ENCODE measurements around the gene IFT20. TPM values are rescaled to one million over a fixed set of nuclear protein-coding genes. Genes with fewer than 3 reads are reported as not detected.
A peak's percentile ranks its signal among the peaks of the same experiment; 100 is the strongest.
"Not testable (repeated sequence)": the region's sequence is repeated elsewhere in the genome, so short reads cannot be mapped to it uniquely, and the experiment has no call there.

The IFT20 gene
- total RNA-seq, 6 experiments from 2014 or later = 47.9 to 63.0 (median 50.9) TPM

- no peak for TF ChIP-seq CTCF (IDR thresholded peaks at IDR 0.05)
- Mint-ChIP-seq H3K36me3 (ENCODE audit: low read depth) (no peaks in the 10 kb centered on the region), H3K4me1 (ENCODE audit: low read depth) (no peaks in the 10 kb centered on the region; the same call in 1 of the 2 replicates), H3K9me3 (no peaks in the 10 kb centered on the region), H3K27ac (no peak overlapping the region), H3K27me3 (ENCODE audit: insufficient read depth) (peaks cover 5% of the 10 kb centered on the region), H3K4me3 (no peak overlapping the region)
- DNase-seq = no peak
Observed at GRCh38 chr17:28293994-28294393, 41.3 kb downstream of the IFT20 start.

- H3K4me1 Mint-ChIP-seq (ENCODE audit: low read depth); H3K9me3 Mint-ChIP-seq; H3K4me3 Mint-ChIP-seq; H3K27me3 Mint-ChIP-seq (ENCODE audit: insufficient read depth); DNase-seq; H3K27ac Mint-ChIP-seq; H3K36me3 Mint-ChIP-seq (ENCODE audit: low read depth): not testable (repeated sequence)
Observed at GRCh38 chr17:28292878-28293277, 42.4 kb downstream of the IFT20 start.

GRCh38 chr17:28291780-28292330, 43.4 kb downstream of the IFT20 start:
- Mint-ChIP-seq H3K27ac (no peak overlapping the region), H3K4me1 (ENCODE audit: low read depth) (no peaks in the 10 kb centered on the region; the same call in 1 of the 2 replicates), H3K27me3 (ENCODE audit: insufficient read depth) (peaks cover 5% of the 10 kb centered on the region), H3K4me3 (no peak overlapping the region), H3K36me3 (ENCODE audit: low read depth) (no peaks in the 10 kb centered on the region), H3K9me3 (no peaks in the 10 kb centered on the region)
- DNase-seq = no peak
- TF ChIP-seq CTCF (IDR thresholded peaks at IDR 0.05) = no peak

- peaks cover 5% of the 10 kb centered on the region for H3K27me3 Mint-ChIP-seq (ENCODE audit: insufficient read depth)
- H3K27ac Mint-ChIP-seq = no peak overlapping the region
- no peaks in the 10 kb centered on the region for H3K4me1 Mint-ChIP-seq (ENCODE audit: low read depth)
- no peak overlapping the region for H3K4me3 Mint-ChIP-seq
- H3K36me3 Mint-ChIP-seq (ENCODE audit: low read depth) = no peaks in the 10 kb centered on the region
- DNase-seq = no peak
- TF ChIP-seq CTCF (IDR thresholded peaks at IDR 0.05) = no peak
- H3K9me3 Mint-ChIP-seq = no peaks in the 10 kb centered on the region
Observed at GRCh38 chr17:28290703-28291102, 44.6 kb downstream of the IFT20 start.

DNA sequence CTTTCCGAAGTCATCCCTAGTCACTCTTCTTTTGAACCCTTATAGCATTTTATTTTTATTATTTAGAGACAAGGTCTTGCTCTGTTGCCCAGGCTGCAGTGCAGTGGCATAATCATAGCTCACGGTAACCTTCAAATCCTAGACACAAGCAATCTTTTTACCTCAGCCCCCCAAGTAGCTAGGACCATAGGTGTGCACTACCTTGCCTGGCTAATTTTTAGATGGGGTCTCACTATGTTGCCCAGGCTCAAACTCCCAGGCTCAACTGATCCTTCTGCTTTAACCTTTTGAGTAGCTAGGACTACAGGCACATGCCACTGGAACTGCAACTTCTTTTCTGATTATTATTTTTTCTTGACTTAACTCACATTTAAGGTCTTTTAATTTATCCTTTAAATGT, 49.3 kb downstream of the IFT20 start:
- Mint-ChIP-seq H3K4me1 (ENCODE audit: low read depth) (peaks cover 30% of the 10 kb centered on the region), H3K36me3 (ENCODE audit: low read depth) (no peaks in the 10 kb centered on the region), H3K27ac (no peak overlapping the region), H3K4me3 (no peak overlapping the region), H3K27me3 (ENCODE audit: insufficient read depth) (peaks cover 2% of the 10 kb centered on the region; the same call in 1 of the 2 replicates), H3K9me3 (no peaks in the 10 kb centered on the region)
- no peak for DNase-seq
- no peak for TF ChIP-seq CTCF (IDR thresholded peaks at IDR 0.05)

GRCh38 chr17:28282596-28282995, 52.7 kb downstream of the IFT20 start:
- Mint-ChIP-seq H3K4me3 (peak overlapping the region; percentile 46; the same call in 1 of the 2 replicates), H3K27me3 (ENCODE audit: insufficient read depth) (no peaks in the 10 kb centered on the region; the same call in 1 of the 2 replicates), H3K9me3 (no peaks in the 10 kb centered on the region), H3K27ac (peak overlapping the region; percentile 92), H3K4me1 (ENCODE audit: low read depth) (peaks cover 50% of the 10 kb centered on the region), H3K36me3 (ENCODE audit: low read depth) (no peaks in the 10 kb centered on the region)
- no peak for TF ChIP-seq CTCF (IDR thresholded peaks at IDR 0.05)
- DNase-seq = peak; percentile 82
